Liver (tissue), 9 donors: ENCODE results near the gene ZFAND3. TPM values are rescaled to one million over a fixed set of nuclear protein-coding genes. Genes with fewer than 3 reads are reported as not detected.
A peak's percentile ranks its signal among the peaks of the same experiment; 100 is the strongest.

ENCODE experiments used
- DNase-seq: peaks from one replicate; pipeline ENCODE4 v3.0.0-alpha.2; 2017; ENCODE audit warnings: low spot score
- H3K27ac ChIP-seq, 2 donors: one replicate each; pipeline ENCODE4 v1.7.0; 2013; ENCODE audit warnings: inconsistent platforms in 2 of 2, low read length in 2 of 2, control low read depth in 1 of 2, low read depth in 1 of 2, mild to moderate bottlenecking in 1 of 2
- H3K27me3 ChIP-seq, 4 donors: one replicate each; pipeline versions ENCODE4 v1.6.1 to v1.7.0; 2013; ENCODE audit warnings: low read length in 3 of 4, inconsistent platforms in 1 of 4, mild to moderate bottlenecking in 1 of 4, moderate library complexity in 1 of 4; ENCODE audit not compliant: control insufficient read depth in 4 of 4, insufficient read depth in 4 of 4
- H3K36me3 ChIP-seq, 4 donors: one replicate each; pipeline versions ENCODE4 v1.6.1 to v1.7.0; 2013; ENCODE audit warnings: low read length in 3 of 4, mild to moderate bottlenecking in 3 of 4, low read depth in 1 of 4, moderate library complexity in 1 of 4; ENCODE audit not compliant: control insufficient read depth in 4 of 4, insufficient read depth in 3 of 4
- H3K4me1 ChIP-seq, 4 donors: one replicate each; pipeline versions ENCODE4 v1.6.1 to v1.7.0; 2013; ENCODE audit warnings: low read length in 3 of 4, mild to moderate bottlenecking in 3 of 4, moderate library complexity in 1 of 4; ENCODE audit not compliant: control insufficient read depth in 4 of 4, insufficient read depth in 4 of 4
- H3K4me3 ChIP-seq, 3 donors: one replicate each; pipeline versions ENCODE4 v1.6.1 to v1.7.0; 2013; ENCODE audit warnings: low read length in 3 of 3, control low read depth in 1 of 3, low read depth in 1 of 3, mild to moderate bottlenecking in 1 of 3
- H3K9ac ChIP-seq, 2 donors: one replicate each; pipeline ENCODE4 v1.7.0; 2013; ENCODE audit warnings: low read length in 2 of 2, mild to moderate bottlenecking in 2 of 2, moderate library complexity in 2 of 2, control low read depth in 1 of 2, low read depth in 1 of 2
- H3K9me3 ChIP-seq, 4 donors: one replicate each; pipeline versions ENCODE4 v1.6.1 to v1.7.0; 2013; ENCODE audit warnings: low read length in 3 of 4; ENCODE audit not compliant: control insufficient read depth in 4 of 4
- ATF3 ChIP-seq: IDR thresholded peaks from 2 replicates; pipeline ENCODE4 v1.6.1; 2016; ENCODE audit warnings: antibody characterized with exemption
- CTCF ChIP-seq: fragments of 150-350 bp; IDR thresholded peaks from 2 replicates; pipeline ENCODE4 v1.5.1; 2017; ENCODE audit warnings: improper control_type of control experiment, low read depth, low read length; ENCODE audit not compliant: missing input control
- EGR1 ChIP-seq, 2 donors: IDR thresholded peaks; 2 replicates each; pipeline ENCODE4 v1.6.1; 2016 to 2018; ENCODE audit warnings: antibody characterized with exemption in 2 of 2, low read depth in 2 of 2
- FOXA1 ChIP-seq: IDR thresholded peaks from 2 replicates; pipeline ENCODE4 v1.6.1; 2016; ENCODE audit warnings: antibody characterized with exemption
- FOXA2 ChIP-seq: IDR thresholded peaks from 2 replicates; pipeline ENCODE4 v1.6.1; 2016; ENCODE audit warnings: antibody characterized with exemption
- GABPA ChIP-seq, 2 donors: IDR thresholded peaks in 1 of 2; conservative IDR thresholded peaks in 1 of 2; 2 replicates each; pipeline ENCODE4 v1.6.1; 2016; ENCODE audit warnings: antibody characterized with exemption in 2 of 2, mild to moderate bottlenecking in 1 of 2, moderate library complexity in 1 of 2
- HNF4A ChIP-seq, 2 donors: conservative IDR thresholded peaks; 2 replicates each; pipeline ENCODE4 v1.6.1; 2016; ENCODE audit warnings: antibody characterized with exemption in 2 of 2, mild to moderate bottlenecking in 2 of 2
- HNF4G ChIP-seq: IDR thresholded peaks from 2 replicates; pipeline ENCODE4 v1.6.1; 2016; ENCODE audit warnings: antibody characterized with exemption
- JUND ChIP-seq, 2 donors: IDR thresholded peaks; 2 replicates each; pipeline ENCODE4 v1.6.1; 2016; ENCODE audit warnings: antibody characterized with exemption in 2 of 2
- MAX ChIP-seq: IDR thresholded peaks from 2 replicates; pipeline ENCODE4 v1.6.1; 2016; ENCODE audit warnings: antibody characterized with exemption
- NR2F2 ChIP-seq: IDR thresholded peaks from 2 replicates; pipeline ENCODE4 v1.6.1; 2016; ENCODE audit warnings: antibody characterized with exemption
- RAD21 ChIP-seq, 2 donors: IDR thresholded peaks; 2 replicates each; pipeline ENCODE4 v1.6.1; 2016; ENCODE audit warnings: antibody characterized with exemption in 2 of 2, mild to moderate bottlenecking in 2 of 2
- REST ChIP-seq: IDR thresholded peaks from 2 replicates; pipeline ENCODE4 v1.6.1; 2016; ENCODE audit warnings: antibody characterized with exemption, mild to moderate bottlenecking
- RXRA ChIP-seq, 2 donors: IDR thresholded peaks; 2 replicates each; pipeline ENCODE4 v1.6.1; 2017 to 2018; ENCODE audit warnings: antibody characterized with exemption in 2 of 2, mild to moderate bottlenecking in 1 of 2
- SP1 ChIP-seq: IDR thresholded peaks from 2 replicates; pipeline ENCODE4 v1.6.1; 2018; ENCODE audit warnings: antibody characterized with exemption, mild to moderate bottlenecking
- TAF1 ChIP-seq: conservative IDR thresholded peaks from 2 replicates; pipeline ENCODE4 v1.6.1; 2016; ENCODE audit warnings: antibody characterized with exemption, mild to moderate bottlenecking
- YY1 ChIP-seq: IDR thresholded peaks from 2 replicates; pipeline ENCODE4 v1.6.1; 2016; ENCODE audit warnings: antibody characterized with exemption, mild to moderate bottlenecking
- ZBTB33 ChIP-seq: IDR thresholded peaks from 2 replicates; pipeline ENCODE4 v1.6.1; 2016; ENCODE audit warnings: antibody characterized with exemption
- WGBS: extraction: QIAGEN DNeasy Blood & Tissue Kit; methylation state at CpG from one replicate; pipeline ENCODE4 v1.1.7; 2013; 5-methylcytosine and 5-hydroxymethylcytosine counted together
- polyA plus RNA-seq, 2 donors: library from polyadenylated mRNA; stranded (reverse) in 1 of 2; unstranded in 1 of 2; fragments of 200-250 nt in 1 of 2; fragments of >200 nt in 1 of 2; fragmentation: Nextera tagmentation in 1 of 2; extraction: Ambion mirVana in 1 of 2; gene quantifications; one replicate each; pipeline versions ENCODE4 v1.2.1 to v1.2.3, GENCODE V29; 2013 to 2015
- total RNA-seq, 2 donors: library from RNA; depleted of rRNA; stranded (reverse); fragments of >200 nt; gene quantifications; one replicate each; pipeline ENCODE4 v1.2.3, GENCODE V29; 2014
- donor health status: healthy.
- donor health status: healthy.
- donor health status: healthy.
- donor health status: healthy.
- donor health status: healthy.

Gene ZFAND3
- total and polyA plus RNA-seq, 4 donors: 7.7 to 37.5 (median 23.1) TPM

GRCh38 chr6:38077488-38078030, 258.0 kb downstream of the ZFAND3 start (continued):
- TF ChIP-seq ZBTB33 (no peak), NR2F2 (no peak)

GRCh38 chr6:38078671-38079070, 259.1 kb downstream of the ZFAND3 start:
- DNase-seq: no peak
- no peak for TF ChIP-seq TAF1
- TF ChIP-seq FOXA1: no peak
- no peak for TF ChIP-seq NR2F2
- TF ChIP-seq YY1: peak; percentile 84
- no peak for TF ChIP-seq GABPA (IDR thresholded peaks at IDR 0.05 in 1 of 2, conservative IDR thresholded peaks at IDR 0.05 in 1 of 2)
- peak in 1 of 2 donors; percentile 26 for TF ChIP-seq RAD21 (IDR thresholded peaks at IDR 0.05)
- peak; percentile 27 for TF ChIP-seq ZBTB33
- TF ChIP-seq FOXA2: no peak
- TF ChIP-seq ATF3: peak; percentile 58
- peak; percentile 76 to 89 for TF ChIP-seq HNF4A (conservative IDR thresholded peaks at IDR 0.05)
- peak; percentile 42 for TF ChIP-seq HNF4G
- TF ChIP-seq SP1: peak; percentile 23
- no peak for TF ChIP-seq MAX
- peak; percentile 90 to 94 for TF ChIP-seq JUND (IDR thresholded peaks at IDR 0.05)
- peak; percentile 25 to 66 for TF ChIP-seq RXRA (IDR thresholded peaks at IDR 0.05)
- TF ChIP-seq REST: peak; percentile 52
- no peak for TF ChIP-seq EGR1 (IDR thresholded peaks at IDR 0.05; ENCODE audit: low read depth in 2 of 2)
- no peak for TF ChIP-seq CTCF
- Histone ChIP-seq H3K4me1 (peaks cover 0 to 19% (median 4%) of the 10 kb centered on the region in 4 donors), H3K27ac (peak overlapping the region; percentile 5 to 75), H3K27me3 (no peaks in the 10 kb centered on the region), H3K4me3 (no peak overlapping the region), H3K9ac (no peak overlapping the region), H3K9me3 (no peaks in the 10 kb centered on the region), H3K36me3 (peaks cover 0 to 3% (median 2%) of the 10 kb centered on the region in 4 donors)
- WGBS: 52% methylated on average over 4 of the region's 4 CpGs
